Fibroblast of mammary gland (primary cell): Measurements from ENCODE around the gene STRN4.
"Not testable (repeated sequence)": the region's sequence is repeated elsewhere in the genome, so short reads cannot be mapped to it uniquely, and the experiment has no call there.

Experiments
- DNase-seq: peaks from one replicate; pipeline ENCODE4 v3.0.0-alpha.2; 2010; ENCODE audit warnings: low read depth
- H3K4me3 ChIP-seq: 2 replicates; pipeline ENCODE4 v1.5.1; 2011; ENCODE audit warnings: low read depth, mild to moderate bottlenecking, low read length, moderate library complexity; ENCODE audit not compliant: control insufficient read depth
- TF ChIP-seq, protein P1 (sequence below): conservative IDR thresholded peaks from 2 replicates; pipeline ENCODE4 v1.5.1; 2011; ENCODE audit warnings: low read depth, low read length, inconsistent platforms; ENCODE audit not compliant: control insufficient read depth, insufficient read depth

Gene STRN4

DNA sequence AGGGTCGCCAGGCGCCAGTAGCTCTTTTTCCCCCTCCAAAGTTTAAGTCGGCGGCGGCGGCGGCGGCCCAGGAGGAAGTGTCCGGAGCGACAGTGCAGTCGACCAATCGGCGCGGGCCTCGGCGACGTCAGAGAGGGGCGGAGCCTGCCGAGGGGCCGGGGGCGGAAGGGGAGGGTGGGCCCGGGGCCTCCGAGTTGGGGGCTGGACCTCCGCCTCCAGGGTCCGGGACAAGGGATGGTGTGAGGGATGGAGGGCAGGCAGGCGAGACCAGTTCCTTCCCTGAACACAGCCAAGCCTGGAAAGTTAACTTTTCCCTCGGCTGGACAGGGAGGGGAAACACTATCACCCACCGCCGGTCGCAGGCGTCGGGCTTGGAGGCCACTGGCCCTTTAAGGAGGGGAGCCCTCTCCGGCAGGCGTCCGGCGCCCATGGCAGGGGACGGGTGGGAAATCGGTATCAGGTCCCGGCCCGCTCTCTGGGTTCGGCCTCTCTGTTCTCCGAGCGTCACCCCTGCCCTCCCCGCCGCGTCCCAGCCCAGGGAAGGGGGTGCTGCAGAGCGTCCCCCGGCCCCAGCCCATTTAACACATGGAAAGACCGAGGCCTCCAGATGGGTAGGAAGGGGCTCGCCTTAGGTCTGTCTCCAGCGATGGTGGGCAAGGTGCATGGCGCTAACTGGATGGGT, 29.1 kb downstream of the STRN4 start, which contains the start of gene PRKD2:
PRKD2 (minus strand) TSS at position 81 of the 682 bp plus-strand sequence. CDS start 744 bp downstream, outside the sequence.
- TF ChIP-seq, protein P1, sequence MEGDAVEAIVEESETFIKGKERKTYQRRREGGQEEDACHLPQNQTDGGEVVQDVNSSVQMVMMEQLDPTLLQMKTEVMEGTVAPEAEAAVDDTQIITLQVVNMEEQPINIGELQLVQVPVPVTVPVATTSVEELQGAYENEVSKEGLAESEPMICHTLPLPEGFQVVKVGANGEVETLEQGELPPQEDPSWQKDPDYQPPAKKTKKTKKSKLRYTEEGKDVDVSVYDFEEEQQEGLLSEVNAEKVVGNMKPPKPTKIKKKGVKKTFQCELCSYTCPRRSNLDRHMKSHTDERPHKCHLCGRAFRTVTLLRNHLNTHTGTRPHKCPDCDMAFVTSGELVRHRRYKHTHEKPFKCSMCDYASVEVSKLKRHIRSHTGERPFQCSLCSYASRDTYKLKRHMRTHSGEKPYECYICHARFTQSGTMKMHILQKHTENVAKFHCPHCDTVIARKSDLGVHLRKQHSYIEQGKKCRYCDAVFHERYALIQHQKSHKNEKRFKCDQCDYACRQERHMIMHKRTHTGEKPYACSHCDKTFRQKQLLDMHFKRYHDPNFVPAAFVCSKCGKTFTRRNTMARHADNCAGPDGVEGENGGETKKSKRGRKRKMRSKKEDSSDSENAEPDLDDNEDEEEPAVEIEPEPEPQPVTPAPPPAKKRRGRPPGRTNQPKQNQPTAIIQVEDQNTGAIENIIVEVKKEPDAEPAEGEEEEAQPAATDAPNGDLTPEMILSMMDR = no peak
- H3K4me3 ChIP-seq = peak within 1 kb of the TSS; percentile 80

DNA sequence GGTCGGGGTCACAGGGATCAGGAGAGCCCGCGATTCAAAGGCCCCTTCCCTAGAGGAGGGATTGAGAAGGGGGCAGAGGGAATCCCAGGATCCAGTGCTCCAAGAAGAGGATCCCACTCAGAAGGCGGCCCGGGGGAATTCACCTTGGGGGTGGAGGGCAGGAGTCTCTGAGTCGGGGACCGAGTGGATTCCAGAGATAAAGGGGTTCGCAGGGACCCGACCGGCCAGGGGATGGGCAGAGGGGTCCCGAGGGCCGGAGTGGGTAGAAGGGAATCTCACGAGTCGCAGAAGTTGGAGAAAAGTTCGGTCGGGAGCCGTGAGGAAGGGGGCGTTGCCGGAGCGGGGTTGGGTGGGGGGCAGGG, 29.6 kb downstream of the STRN4 start:
- DNase-seq = no peak
- H3K4me3 ChIP-seq = peak overlapping the region; percentile 80
- TF ChIP-seq, protein P1 = no peak

More for the DNA sequence above, 29.1 kb downstream of the STRN4 start, which contains the start of gene PRKD2:
- peak; percentile 66 for DNase-seq

DNA sequence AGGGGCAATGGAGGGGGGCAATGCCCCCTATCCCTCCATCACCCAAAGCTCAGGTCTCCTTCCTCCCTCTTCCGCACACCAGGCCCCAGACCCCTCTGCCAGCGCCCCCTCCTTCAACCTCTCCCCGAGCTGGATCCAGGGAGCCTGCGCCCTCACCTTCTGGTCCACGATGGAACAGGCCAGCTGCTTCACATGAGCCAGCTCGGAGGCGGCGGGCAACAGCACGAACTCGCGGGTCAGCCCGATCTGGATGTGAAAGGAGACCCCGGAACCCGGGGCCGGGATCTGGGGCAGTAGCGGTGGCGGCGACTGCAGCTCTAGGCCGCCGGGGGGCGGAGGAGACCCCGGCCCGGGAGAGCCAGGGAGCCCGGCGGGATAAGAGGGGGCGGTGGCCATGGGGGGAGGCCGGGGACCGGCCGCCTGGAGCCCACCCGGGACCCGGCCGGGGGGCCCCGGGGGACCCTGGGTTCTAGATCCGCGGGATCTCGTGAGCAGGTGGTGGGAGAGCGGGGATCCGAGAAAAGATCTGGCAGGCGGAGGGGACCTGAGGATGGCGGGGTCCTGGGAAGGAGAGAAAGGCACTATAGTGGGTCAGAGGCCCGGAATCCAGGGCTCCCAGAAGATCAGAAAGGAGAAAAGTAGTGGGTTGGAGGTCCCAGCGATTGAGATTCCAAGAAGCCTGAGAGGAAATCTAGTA, 30.1 kb downstream of the STRN4 start:
- TF ChIP-seq, protein P1 = no peak
- no peak for DNase-seq
- H3K4me3 ChIP-seq = peak overlapping the region; percentile 80

DNA sequence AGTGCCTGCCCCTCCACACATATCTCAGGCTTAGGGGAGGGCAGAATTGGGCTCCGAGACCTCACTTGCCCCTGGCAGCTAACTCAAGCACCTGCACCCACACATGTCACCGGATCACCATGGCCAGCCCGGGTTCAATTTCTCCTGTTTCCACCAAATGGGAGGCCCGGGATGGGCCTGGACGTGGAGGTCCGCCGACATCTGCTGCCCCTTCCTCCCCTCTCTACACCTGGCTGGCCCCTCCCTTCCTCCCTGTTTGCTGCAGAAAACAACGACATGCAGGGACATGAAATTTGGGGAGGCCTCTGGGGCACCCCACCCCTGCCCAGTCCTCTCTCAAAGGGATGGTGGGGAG, 30.7 kb downstream of the STRN4 start:
- TF ChIP-seq, protein P1 = no peak
- peak overlapping the region; percentile 80 for H3K4me3 ChIP-seq
- DNase-seq = no peak

DNA sequence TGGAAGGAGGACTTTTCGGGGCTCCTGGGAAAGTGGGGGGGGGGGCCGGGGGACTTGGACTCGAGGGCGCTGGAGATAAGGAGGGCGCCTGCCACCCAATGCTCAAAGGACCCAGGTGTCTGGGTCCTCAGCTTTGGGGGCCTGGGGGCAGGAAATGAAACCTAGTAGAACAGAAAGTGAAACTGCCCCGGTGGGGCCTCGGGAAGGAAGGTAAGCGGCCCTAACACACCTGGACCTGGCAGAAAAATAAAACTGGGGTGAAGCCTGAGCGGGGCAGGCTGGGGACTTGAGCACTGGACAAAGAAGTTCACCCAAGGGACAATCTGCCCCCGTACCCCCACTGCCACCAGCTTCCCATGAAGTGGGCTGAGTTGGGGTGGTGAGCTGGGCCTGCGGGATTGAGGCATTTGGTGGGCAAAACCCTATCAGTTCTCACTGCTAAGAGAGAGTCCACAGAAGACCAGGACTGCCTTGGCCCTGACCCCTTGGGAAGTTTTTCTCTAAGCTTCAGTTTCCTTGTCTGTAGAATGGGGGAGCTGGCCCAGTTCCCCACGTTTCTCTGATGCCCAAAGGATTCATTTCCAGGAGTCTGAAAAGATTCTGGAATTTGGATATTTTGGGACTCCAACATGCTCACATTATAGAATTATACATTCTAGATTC, 31.7 kb downstream of the STRN4 start:
- DNase-seq = no peak
- TF ChIP-seq, protein P1 = no peak

DNA sequence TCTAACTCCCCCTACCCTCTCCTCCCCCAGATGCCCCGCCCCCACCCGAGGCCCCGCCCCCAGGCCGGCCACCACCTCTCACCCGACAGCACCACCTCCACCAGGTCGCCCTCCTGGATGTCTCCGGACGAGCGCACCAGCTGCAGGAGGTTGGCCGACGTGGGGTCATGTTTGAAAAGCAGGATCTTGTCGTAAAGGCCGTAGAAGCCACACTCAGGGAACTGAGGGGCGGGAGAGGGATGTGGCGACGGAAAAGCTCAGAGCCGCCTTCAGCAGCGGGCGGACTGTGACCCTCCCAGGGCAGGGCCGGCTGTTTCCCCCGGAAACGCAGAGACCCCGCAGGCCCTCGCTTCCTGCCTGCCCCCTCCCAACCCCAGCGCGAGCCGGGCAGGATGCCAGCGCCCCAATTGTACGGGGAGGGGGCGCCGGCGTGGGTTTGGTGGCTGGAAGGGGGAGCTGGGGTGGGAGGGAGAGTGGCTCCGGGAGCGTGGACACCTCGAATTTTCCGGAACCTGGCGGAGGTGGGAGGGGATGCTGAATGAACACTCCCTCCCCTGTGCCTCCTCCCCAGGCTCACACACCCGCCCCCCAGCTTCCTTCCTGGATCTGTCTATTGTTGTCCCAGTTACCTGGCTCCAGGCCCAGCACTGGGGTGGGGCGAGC, 32.3 kb downstream of the STRN4 start:
- H3K4me3 ChIP-seq = peak overlapping the region; percentile 67
- TF ChIP-seq, protein P1 = no peak
- DNase-seq = peak; percentile 70

More for the DNA sequence above, 31.7 kb downstream of the STRN4 start:
- H3K4me3 ChIP-seq = peak overlapping the region; percentile 67

DNA sequence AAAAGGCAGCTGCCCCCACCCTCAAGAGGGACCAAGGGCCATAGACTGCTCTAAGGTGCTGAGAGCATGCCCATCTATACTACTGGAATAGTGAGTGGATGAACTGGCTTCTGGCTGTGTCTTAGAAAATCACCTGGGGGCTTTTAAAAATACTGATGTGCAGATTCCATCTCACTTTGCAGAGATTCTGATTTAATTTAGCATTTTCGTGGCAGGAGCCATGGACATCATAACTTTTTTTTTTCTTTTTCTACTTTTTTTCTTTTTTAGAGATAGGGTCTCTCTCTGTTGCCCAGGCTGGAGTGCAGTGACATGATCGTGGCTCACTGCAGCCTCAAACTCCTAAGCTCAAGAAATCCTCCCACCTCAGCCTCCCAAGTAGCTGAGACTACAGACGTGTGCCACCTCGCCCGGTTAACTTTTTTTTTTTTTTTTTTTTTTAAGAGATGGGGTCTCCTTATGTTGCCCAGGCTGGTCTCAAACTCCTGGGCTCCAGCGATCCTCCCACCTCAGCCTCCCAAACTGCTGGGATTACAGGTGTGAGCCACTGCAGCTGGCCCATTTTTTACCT, 33.4 kb downstream of the STRN4 start:
- not testable (repeated sequence) for DNase-seq, H3K4me3 ChIP-seq
